Right kidney (tissue), 1 donor: ENCODE measurements around the gene ADAMTSL4.
A peak's percentile ranks its signal among the peaks of the same experiment; 100 is the strongest.
"Not testable (repeated sequence)": the region's sequence is repeated elsewhere in the genome, so short reads cannot be mapped to it uniquely, and the experiment has no call there.

Experiments
- DNase-seq: peaks from one replicate; pipeline ENCODE4 v3.0.0-alpha.2; 2016

Gene ADAMTSL4

GRCh38 chr1:150567341-150567716 is 18.1 kb downstream of the ADAMTSL4 start:
- DNase-seq: peak; percentile 73

- DNase-seq: peak; percentile 78
These were observed 18.7 kb downstream of the ADAMTSL4 start for GRCh38 chr1:150567717-150568593.

GRCh38 chr1:150568594-150568966 is 19.4 kb downstream of the ADAMTSL4 start:
- DNase-seq: no peak

- no peak for DNase-seq
These were observed 23.9 kb downstream of the ADAMTSL4 start for GRCh38 chr1:150572918-150573647.

- DNase-seq: not testable (repeated sequence)
These were observed 24.5 kb downstream of the ADAMTSL4 start for GRCh38 chr1:150573648-150574071.

GRCh38 chr1:150574260-150575071 is 25.3 kb downstream of the ADAMTSL4 start:
- no peak for DNase-seq

GRCh38 chr1:150575072-150575489 is 25.9 kb downstream of the ADAMTSL4 start:
- no peak for DNase-seq

GRCh38 chr1:150575518-150576366 is 26.5 kb downstream of the ADAMTSL4 start:
- DNase-seq: no peak

GRCh38 chr1:150576367-150576711 is 27.1 kb downstream of the ADAMTSL4 start:
- no peak for DNase-seq

GRCh38 chr1:150576794-150577556 is 27.8 kb downstream of the ADAMTSL4 start:
- DNase-seq: no peak

- DNase-seq: no peak
These were observed 28.5 kb downstream of the ADAMTSL4 start for GRCh38 chr1:150577557-150578271.

GRCh38 chr1:150578272-150579109 is 29.3 kb downstream of the ADAMTSL4 start:
- DNase-seq: peak; percentile 68

GRCh38 chr1:150579110-150579944 is 30.1 kb downstream of the ADAMTSL4 start, which contains the start of gene MCL1:
Gene MCL1, minus strand, starts transcription at chr1:150579610. Its CDS starts 80 bp downstream, at chr1:150579530.
- peak; percentile 99 for DNase-seq

GRCh38 chr1:150579945-150580642 is 30.9 kb downstream of the ADAMTSL4 start:
- DNase-seq: no peak

- DNase-seq: not testable (repeated sequence)
These were observed 31.8 kb downstream of the ADAMTSL4 start for GRCh38 chr1:150580966-150581365.

- not testable (repeated sequence) for DNase-seq
These were observed 32.2 kb downstream of the ADAMTSL4 start for GRCh38 chr1:150581437-150581836.

- not testable (repeated sequence) for DNase-seq
These were observed 32.8 kb downstream of the ADAMTSL4 start for GRCh38 chr1:150581962-150582361.

- no peak for DNase-seq
These were observed 33.2 kb downstream of the ADAMTSL4 start for GRCh38 chr1:150582371-150582770.
